GM18517 (cell line): ENCODE results near the gene SLC6A9.

Source experiments
- ATAC-seq: cut with Tn5 transposase; IDR thresholded peaks from one replicate; pipeline ENCODE4 v1.9.1; 2021; ENCODE audit warnings: mild to moderate bottlenecking, moderate library complexity; ENCODE audit not compliant: unreplicated experiment

Gene SLC6A9

GRCh38 chr1:44031252-44032169, at the start of gene SLC6A9:
TSS of gene SLC6A9 (minus strand) at chr1:44031462. CDS start at chr1:44024277, 7,185 bp downstream.
- ATAC-seq, result no peak

DNA sequence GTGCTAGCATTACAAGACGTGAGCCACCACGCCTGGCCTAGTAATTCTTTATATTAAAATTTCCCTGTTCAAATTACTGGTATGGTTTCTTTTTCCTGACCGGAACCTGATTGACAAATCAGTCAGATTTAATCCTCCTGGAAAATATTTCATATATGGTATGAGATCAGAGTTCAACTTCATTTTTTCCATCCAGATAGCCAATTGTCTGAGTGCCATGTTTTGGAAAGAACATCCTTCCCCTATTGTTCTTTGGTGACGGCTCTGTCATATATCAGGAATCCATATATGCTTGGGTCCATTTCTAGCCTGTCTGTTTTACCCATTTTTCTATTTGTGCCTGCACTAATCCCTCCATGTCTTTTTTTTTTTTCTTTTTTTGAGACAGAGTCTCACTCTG, 48.3 kb upstream of the SLC6A9 start:
- no peak for ATAC-seq

DNA sequence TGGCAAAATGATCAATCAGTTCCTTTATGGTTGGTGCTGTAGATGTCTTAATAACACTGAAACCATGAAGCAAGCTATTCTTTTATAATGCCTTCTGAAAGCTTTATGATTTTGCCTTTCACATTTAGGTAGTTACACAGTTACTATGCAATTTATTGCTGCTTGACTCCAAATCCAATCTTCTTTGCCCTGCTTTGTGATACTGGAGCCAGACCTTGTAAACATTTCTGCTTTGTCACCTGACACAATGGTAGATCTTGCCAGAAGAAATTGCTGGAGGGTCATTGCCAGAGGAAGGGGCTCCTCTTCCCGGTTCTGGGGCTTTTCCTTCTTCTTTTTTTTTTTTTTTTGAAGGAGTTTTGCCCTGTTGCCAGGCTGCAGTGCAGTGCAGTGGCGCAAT, 46.8 kb upstream of the SLC6A9 start:
- ATAC-seq, result no peak

DNA sequence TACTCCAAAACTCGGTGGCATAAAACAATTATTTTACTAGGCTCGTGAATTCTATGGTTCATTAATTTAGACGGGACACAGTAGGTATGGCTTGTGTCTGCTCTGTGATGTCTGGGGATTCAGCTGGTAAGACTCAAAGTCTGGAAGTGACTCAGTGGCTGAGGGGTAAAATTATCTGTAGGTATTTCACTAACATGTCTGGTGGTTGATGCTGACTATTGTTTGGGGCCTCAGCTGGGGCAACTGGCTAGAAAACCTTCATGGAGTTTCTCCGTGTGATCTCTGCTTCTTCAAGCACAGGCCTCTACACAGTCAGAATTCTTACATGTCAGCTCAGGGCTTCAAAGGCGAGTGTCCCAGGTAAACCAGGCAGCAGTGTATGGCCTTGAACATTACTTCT, 46.2 kb upstream of the SLC6A9 start:
- no peak for ATAC-seq

DNA sequence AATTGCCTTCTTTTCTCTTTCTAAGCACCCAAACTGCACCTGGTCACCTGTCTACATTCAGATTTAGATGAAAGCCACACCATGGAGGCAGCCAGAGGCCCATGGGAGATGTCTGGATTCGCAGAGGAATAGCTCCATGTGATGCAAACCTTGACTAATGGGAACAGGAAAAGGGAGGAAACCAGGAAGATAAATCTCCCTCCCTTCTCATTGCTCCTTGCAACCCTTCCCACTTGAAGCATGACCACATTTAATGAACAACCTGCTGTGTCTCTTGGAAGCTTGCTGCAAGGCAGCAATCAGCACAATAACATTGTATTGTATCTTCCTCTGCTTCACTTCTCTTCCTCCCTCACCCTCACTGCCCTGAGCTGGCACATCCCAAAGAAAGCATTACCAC, 44.8 kb upstream of the SLC6A9 start:
- ATAC-seq, result no peak

- ATAC-seq, result no peak
These were observed 43.2 kb upstream of the SLC6A9 start for GRCh38 chr1:44074415-44074814.

DNA sequence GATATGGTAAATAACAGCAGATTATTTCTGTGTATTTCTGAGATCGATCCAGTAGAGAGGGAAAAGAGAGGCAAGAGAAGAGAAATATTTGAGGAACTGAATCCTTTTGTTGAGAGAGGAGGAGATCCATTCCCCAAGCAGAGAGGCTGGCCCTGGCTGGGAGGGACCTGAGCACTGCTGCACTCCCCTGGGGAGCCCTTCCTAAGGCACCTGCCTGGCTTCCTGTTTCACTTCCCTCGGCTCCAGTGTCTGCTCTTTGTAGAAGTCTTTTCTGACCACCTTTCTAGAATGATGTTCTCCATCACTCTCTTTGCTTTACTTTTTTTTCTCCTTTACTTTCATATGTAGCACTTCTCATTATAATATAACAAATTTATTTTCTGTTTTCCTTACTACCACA, 42.3 kb upstream of the SLC6A9 start:
- ATAC-seq, result no peak

DNA sequence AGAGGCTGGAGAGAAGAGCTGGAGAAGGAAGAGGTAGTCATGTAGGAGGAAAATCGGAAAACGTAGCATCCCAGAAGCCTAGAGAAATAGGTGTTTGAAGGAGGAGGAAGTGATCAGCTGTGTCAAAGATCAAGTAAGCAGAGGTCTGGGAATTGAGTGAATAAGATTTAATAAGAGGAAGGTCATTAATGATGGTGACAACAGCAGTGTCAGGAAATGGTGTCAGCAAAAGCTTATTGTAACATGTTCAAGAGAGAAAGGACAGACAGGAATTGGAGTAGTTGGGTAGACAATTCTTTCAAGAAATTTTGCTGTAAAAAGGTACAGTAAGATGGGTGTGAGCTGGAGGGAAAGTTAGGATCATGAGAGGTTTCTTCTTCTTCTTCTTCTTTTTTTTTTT, 41.6 kb upstream of the SLC6A9 start:
- no peak for ATAC-seq

GRCh38 chr1:44072204-44072603, 40.9 kb upstream of the SLC6A9 start:
- no peak for ATAC-seq

DNA sequence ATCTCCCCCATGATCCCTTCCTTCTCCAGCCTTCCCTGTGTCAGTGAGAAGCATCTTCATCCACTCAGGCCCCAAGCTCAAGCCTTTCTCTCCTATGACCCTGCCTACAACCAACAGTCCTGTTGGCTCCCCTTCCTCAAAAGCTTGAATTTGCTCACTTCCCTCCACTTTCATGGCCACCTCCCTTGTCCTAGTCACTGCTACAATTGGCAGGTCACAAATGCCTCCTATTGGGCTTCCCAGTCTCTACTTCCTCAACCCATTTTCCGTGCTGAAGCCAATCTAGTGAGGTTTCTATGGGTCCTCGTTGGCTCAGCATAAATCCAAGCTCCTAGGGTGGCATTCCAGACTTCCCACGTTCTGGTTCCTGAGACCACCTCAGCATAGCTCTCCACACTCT, 40.2 kb upstream of the SLC6A9 start:
- ATAC-seq, result no peak

DNA sequence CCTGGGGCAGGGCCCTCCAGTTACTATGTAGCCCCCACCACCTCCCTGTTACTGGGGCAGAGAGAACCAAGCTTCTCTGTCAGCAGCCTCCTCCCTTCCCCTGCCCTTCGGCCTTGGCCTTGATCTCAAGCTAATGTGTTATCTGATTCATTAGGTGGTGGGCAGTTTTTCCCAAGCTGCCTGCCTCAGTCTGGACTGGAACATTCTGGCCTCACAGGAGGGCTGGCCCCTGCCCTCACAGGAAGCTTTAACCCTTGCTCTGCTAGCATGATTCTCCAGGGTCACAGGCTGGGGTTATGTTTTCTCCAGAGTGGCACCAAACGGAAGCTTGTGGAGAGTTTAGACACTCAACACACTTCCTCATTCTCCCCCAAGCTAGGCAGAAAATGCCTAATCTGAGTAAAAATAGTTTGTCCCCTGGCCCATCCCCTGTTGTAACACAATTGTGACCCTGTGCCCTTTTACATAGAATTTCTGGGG, 37.2 kb upstream of the SLC6A9 start:
- no peak for ATAC-seq

DNA sequence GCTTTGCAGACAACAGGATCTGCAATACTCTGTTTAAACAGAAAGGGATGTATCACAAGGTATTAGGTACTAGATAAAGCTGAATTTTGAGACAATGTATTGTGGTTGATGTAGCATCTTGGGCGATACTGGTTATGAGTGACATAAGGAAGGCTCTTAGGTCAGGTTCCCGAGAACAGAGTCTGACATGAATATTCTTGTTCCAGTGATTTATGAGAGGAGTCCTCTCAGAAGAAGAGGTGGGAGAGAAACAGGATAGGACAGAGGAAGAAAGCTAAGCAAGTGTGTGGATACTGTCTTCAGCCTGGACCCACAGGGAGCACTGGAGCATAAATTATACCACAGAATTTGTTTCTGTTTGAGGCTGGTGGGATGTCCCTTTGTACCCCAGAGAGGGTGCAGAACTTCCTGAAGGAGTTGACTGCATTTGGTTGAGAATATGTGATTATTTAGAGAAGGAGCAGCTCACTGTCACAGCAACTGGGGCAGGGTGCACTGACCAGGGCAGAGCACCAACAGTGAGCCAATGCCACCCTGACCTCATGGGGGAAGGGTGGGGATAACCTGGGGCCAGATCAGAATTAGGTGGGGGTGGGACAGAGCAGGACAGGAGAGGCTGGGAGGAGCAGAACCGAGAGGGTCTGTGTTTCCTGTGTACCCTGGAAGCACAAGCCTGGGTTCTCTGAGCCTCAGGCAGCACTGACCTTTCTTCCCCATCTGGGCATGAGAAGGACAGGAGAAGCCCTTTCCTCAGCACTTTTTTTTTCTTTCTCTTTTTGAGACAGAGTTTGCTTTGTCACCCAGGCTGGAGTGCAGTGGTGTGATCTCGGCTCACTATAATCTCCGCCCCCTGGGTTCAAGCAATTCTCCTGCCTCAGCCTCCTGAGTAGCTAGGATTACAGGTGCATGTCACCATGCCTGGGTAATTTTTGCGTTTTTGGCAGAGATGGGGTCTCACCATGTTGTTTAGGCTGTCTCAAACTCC, 36.3 kb upstream of the SLC6A9 start:
- no peak for ATAC-seq

DNA sequence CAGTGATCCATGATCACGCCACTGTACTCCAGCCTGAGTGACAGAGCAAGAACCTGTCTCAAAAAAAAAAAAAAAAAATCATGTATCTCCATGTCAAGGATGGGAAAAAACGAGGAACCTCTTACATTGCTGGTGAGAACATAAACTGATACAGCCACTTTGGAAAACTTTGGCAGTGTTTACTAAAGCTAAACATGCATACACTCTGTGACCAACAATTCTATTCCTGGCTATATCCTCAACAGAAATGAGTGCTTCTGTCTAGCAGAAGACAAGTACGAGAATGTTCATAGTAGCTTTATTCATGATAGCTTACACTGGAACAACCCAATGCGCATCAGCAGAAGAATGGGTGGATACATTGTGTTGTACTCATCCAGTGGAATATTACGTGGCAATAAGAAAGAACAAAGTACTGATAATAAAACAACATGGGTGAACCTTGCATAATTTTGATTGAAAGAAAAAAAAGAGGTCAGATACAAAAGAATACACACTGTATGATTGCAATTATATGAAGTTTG, 31.5 kb upstream of the SLC6A9 start:
- no peak for ATAC-seq

GRCh38 chr1:44061857-44062256, 30.6 kb upstream of the SLC6A9 start:
- no peak for ATAC-seq

DNA sequence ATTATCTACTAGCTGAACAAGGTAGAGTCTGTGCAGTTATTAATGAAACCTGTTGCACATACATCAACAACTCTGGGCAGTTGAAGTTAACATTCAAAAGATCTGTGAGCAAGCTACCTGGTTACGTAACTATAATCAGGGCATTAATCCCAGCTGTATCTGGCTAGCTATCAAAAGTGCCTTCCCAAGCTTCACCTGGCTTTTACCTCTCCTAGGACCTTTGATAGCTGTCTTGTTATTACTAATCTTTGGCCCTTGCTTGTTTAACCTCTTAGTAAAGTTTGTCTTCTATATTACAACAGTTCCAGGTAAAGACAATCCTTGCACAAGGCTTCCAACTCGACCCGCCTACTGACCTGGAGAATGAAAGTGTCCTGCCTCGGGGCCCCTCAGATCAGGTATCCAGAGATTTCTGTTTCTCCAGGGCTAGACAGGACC, 29.6 kb upstream of the SLC6A9 start:
- no peak for ATAC-seq

GRCh38 chr1:44059664-44060355, 28.5 kb upstream of the SLC6A9 start:
- ATAC-seq, result no peak

GRCh38 chr1:44059212-44059611, 27.9 kb upstream of the SLC6A9 start:
- ATAC-seq, result no peak

DNA sequence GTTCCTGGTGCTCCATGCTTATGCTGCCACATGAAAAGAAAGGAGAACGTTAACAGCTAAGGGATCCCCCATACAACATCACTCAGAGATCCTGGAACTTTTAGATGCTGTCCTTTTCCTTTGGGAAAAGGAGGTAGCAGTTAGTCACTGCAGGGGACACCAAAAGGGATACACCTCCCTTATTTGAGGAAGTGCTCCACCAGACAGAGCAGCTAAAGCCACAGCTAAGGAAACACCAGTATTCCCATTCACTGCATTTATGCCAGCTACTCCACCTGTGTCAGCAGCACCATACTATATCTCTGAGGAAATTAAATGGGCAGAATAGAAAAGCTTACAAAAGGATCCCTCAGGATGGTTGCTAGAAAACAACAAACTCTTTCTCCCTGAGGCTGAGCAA, 26.0 kb upstream of the SLC6A9 start:
- ATAC-seq, result no peak

DNA sequence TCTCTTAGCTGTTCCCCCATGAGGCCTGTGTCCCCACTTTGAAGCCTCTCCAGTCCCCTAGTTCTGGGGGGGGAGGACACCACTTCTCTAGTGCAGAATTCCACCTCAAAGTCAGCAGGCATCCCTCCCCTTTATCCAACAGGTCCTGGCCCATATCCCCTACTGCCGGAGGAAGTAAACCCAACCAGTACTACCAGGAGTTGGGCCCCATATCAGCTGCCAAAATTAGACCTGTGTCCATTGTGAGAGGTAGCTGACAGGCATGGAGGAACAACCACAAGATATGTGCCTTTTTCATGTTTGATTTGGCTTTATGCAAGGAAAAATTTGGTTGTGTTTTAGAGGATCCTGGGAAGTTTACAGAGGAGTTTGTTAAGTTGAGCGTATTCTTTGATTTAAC, 22.1 kb upstream of the SLC6A9 start:
- ATAC-seq, result no peak

DNA sequence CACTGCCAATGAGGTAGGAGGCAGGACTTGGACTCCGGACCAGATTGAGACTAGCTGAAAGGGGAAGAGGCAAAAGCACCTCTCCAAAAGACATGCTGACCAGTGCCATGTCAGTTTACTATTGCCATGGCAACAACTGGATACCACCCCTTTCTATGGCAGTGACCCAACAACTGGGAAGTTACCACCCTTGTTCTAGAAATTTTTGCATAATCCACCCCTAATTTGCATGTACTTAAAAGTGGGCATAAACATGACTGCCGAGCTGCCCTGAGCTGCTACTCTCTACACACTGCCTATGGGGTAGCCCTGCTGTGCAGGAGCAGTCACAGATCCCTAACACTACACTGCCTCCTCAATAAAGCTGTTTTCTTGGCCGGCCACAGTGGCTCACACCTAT, 19.0 kb upstream of the SLC6A9 start:
- ATAC-seq, result no peak

GRCh38 chr1:44049839-44050238, 18.6 kb upstream of the SLC6A9 start:
- no peak for ATAC-seq
